Mammary epithelial cell (primary cell): ENCODE measurements around the gene RASGRF2.

ENCODE experiments used
- CTCF ChIP-seq, 2 donors: IDR thresholded peaks in 1 of 2; conservative IDR thresholded peaks in 1 of 2; 2 replicates each; pipeline ENCODE4 v1.5.1; 2011 to 2012; ENCODE audit warnings: inconsistent platforms in 2 of 2, low read length in 2 of 2, mild to moderate bottlenecking in 2 of 2, control low read depth in 1 of 2, low read depth in 1 of 2; ENCODE audit not compliant: insufficient read depth in 1 of 2; ENCODE audit errors: extremely low read depth in 1 of 2
- EZH2 ChIP-seq: IDR thresholded peaks from 2 replicates; pipeline ENCODE4 v1.6.1; 2012; ENCODE audit warnings: low read length, inconsistent platforms, borderline replicate concordance

- TF ChIP-seq CTCF (conservative IDR thresholded peaks at IDR 0.05 in 1 of 2, IDR thresholded peaks at IDR 0.05 in 1 of 2; ENCODE audit: extremely low read depth in 1 of 2, insufficient read depth in 1 of 2, low read depth in 1 of 2, low read length in 2 of 2) (no peak), EZH2 (no peak)
Observed at GRCh38 chr5:81254886-81255559, 294.9 kb downstream of the RASGRF2 start.
